HG02840 (cell line): ENCODE data around the gene LRRC7.
"Not testable (repeated sequence)": the region's sequence is repeated elsewhere in the genome, so short reads cannot be mapped to it uniquely, and the experiment has no call there.

Source experiments
- ATAC-seq: cut with Tn5 transposase; IDR thresholded peaks from one replicate; pipeline ENCODE4 v1.9.1; 2021; ENCODE audit warnings: mild to moderate bottlenecking, moderate library complexity, moderate number of reproducible peaks; ENCODE audit not compliant: unreplicated experiment, low FRiP score

LRRC7 gene

GRCh38 chr1:69940231-69940630 lies 372.5 kb downstream of the LRRC7 start:
- ATAC-seq, result no peak

GRCh38 chr1:69940816-69941215 lies 373.1 kb downstream of the LRRC7 start:
- ATAC-seq, result no peak

DNA sequence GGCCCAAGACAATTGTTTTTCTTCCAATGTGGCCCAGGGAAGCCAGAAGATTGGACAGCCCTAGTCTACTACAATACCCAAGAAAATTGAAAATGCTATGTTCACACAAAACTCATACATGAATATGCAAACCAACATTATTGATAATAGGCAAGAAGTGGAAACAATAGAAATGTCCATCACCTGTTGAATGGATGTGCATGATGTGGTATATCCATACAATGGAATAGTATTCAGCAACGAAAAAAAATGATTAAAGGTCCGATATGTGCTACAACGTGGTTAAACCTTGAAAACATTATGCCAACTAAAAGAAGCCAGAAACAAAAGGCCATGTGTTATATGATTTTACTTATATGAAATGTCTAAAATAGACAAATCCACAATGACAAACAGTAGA lies 375.3 kb downstream of the LRRC7 start:
- ATAC-seq, result no peak

- no peak for ATAC-seq
Observed at GRCh38 chr1:69946935-69947334, 379.2 kb downstream of the LRRC7 start.

DNA sequence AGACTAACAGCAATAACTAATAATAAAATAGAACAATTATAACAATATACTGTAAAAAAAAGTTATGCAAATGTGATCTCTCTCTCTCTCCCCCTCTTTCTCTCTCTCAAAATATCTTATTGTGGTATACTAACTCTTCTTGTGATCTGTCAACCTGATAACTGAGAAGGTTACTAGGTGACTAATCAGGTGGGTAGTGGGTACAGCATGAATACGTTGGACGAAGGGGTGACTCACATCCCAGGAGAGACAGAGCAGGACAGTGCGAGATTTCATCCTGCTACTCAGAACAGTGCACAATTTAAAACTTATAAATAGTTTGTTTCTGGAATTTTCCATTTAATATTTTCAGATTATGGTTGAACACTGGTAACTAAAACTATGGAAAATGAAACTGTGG lies 380.1 kb downstream of the LRRC7 start:
- ATAC-seq, result no peak

GRCh38 chr1:69952676-69953075 lies 385.0 kb downstream of the LRRC7 start:
- no peak for ATAC-seq

GRCh38 chr1:69962452-69962851 lies 394.7 kb downstream of the LRRC7 start:
- not testable (repeated sequence) for ATAC-seq

- ATAC-seq, result no peak
Observed at GRCh38 chr1:69967245-69967766, 399.6 kb downstream of the LRRC7 start.

DNA sequence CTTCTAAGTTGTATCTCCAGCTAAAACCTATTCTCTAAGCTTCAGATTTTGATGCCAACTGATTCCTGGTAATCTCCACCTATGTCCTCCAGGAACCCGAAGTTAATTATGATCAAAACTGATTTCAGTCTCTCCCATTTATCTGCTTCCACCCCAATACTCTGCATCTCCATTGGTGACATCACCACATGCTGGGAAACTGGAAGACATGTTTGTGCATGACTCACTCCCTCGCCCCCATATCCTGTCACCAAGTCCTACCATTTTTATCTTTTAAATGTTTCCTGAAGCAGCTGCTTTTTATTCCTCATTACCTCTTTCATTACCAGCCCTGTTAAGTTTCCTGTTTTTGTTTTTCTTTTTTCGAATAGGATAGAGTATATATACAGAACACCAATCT lies 409.2 kb downstream of the LRRC7 start:
- ATAC-seq, result no peak

DNA sequence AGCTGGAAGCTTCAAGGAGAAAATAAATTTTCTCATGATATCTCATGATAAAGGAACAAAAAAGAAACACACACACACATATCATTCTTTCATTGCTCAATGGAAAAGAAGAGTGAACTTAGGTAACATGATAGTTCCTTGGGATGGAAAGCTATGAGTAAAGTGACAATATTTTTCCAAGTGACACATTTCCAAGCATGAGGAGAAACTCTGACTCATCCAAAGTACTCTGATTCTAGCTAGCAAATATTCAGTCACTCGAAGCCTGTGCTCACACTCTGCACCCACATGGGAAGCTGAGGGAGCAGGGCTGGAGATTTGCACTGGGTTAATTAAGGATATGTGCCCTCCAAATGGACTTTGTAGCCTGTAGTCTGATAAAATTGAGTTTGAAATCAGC lies 415.3 kb downstream of the LRRC7 start:
- no peak for ATAC-seq

GRCh38 chr1:69985376-69985775 lies 417.7 kb downstream of the LRRC7 start:
- no peak for ATAC-seq

- ATAC-seq, result no peak
Observed at GRCh38 chr1:69985901-69986439, 418.2 kb downstream of the LRRC7 start.

GRCh38 chr1:69987881-69988280 lies 420.2 kb downstream of the LRRC7 start:
- ATAC-seq, result no peak

DNA sequence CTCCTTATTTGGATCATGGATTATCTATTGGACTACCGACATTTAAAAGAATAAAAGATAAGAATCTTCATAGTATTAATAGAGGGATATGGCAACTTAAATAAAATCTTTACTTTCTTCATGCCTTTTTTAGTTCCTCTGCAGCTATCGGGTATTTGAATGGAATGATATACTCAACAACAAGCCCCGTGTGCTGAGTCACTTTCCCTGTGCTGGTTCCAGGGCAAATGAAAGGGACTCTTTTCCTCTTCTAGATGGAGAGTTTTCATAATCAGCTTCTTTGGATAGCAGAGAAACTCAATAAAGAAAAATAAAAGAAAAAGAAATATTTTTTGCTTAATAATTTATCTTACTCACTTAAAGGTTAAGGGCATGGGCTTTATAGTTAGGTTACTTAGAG lies 423.9 kb downstream of the LRRC7 start:
- ATAC-seq, result no peak

DNA sequence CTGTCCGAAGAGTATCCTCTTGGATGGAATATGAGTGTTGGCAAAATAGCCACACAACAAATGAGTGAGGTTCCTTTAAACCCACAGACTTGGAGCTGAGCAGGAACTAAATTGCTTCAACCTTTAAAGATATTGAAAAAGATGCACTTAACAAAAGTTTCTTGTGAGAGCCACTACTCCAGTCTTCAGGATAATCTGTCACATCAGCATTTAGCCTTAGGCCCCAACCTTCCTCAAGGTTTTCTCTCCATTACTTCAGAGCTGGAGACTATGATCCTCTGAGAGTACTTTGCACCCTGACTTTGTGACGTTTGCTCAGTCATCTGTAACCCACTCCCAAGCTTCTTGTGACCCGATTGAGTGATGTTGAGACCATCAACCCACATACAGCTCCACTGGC lies 424.9 kb downstream of the LRRC7 start:
- no peak for ATAC-seq

GRCh38 chr1:69993810-69994209 lies 426.1 kb downstream of the LRRC7 start:
- ATAC-seq, result no peak

GRCh38 chr1:69994241-69994640 lies 426.5 kb downstream of the LRRC7 start:
- no peak for ATAC-seq

GRCh38 chr1:69998847-69999246 lies 431.1 kb downstream of the LRRC7 start:
- no peak for ATAC-seq

DNA sequence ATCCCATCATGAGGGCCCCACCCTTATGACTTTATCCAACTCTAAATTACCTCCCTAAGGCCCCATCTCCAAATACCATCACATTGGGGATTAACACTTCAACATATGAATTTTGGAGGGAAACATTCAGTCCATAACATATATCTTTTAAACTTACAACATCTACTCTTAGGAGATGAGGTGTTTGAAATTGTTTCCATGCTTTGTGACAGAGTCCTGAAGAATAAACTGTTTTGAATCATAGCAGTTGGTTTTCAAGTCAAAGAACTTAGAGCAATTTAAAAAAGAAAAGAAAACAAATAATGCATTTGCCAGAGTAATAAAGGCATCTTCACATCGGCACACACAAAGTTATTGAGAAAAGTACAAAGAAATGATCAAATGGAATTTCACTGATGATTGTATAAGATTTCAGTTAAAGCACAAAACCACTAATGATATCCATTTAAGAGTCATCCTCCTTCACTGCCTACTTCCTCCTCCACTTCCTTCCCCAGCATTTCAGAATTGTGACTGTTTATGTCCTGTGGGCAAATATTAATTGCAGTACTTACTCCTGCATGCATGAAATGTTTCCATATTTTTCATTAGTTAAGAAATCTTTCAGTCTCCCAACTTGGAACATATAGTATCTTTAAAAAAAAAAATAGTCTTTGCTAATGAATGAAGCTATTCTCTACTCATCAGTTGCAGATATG lies 435.6 kb downstream of the LRRC7 start:
- ATAC-seq, result no peak

- no peak for ATAC-seq
Observed at GRCh38 chr1:70005386-70006034, 437.8 kb downstream of the LRRC7 start.

GRCh38 chr1:70008660-70009059 lies 440.9 kb downstream of the LRRC7 start:
- no peak for ATAC-seq

GRCh38 chr1:70017770-70018169 lies 450.0 kb downstream of the LRRC7 start:
- no peak for ATAC-seq
